H1 (cell line): ENCODE data around the gene CCL7. TPM values are rescaled to one million over a fixed set of nuclear protein-coding genes. Genes with fewer than 3 reads are reported as not detected.

Experiments
- JUN ChIP-seq: IDR thresholded peaks from 2 replicates; pipeline ENCODE4 v1.6.1; 2011; ENCODE audit warnings: low read depth, mild to moderate bottlenecking, improper control_type of control experiment, low read length
- KDM4A ChIP-seq: IDR thresholded peaks from one replicate; pipeline ENCODE4 v1.7.1; 2012; ENCODE audit warnings: low read depth, mild to moderate bottlenecking, moderate library complexity, low read length, inconsistent platforms; ENCODE audit not compliant: severe bottlenecking
- POU5F1 ChIP-seq: IDR thresholded peaks from 2 replicates; pipeline ENCODE4 v1.6.1; 2011; ENCODE audit warnings: low read depth, mild to moderate bottlenecking, low read length, moderate library complexity
- RBBP5 ChIP-seq: IDR thresholded peaks from 2 replicates; pipeline ENCODE4 v1.7.1; 2012; ENCODE audit warnings: low read depth, mild to moderate bottlenecking, inconsistent platforms, low read length, moderate library complexity, borderline replicate concordance
- SP2 ChIP-seq: IDR thresholded peaks from 2 replicates; pipeline ENCODE4 v1.6.1; 2012; ENCODE audit warnings: mild to moderate bottlenecking, low read length, inconsistent platforms
- polyA plus RNA-seq, 7 experiments: library from polyadenylated mRNA; depleted of rRNA in 3 of 7; stranded (reverse) in 5 of 7; unstranded in 2 of 7; fragments of >200 nt in 5 of 7; fragments of 200-250 nt in 2 of 7; gene quantifications; 1 replicate in 5 of 7; 2 replicates in 1 of 7; 4 replicates in 1 of 7; pipeline versions ENCODE4 v1.2.1 to v1.2.3, GENCODE V29; 2011 to 2013; ENCODE audit warnings: missing spikeins in 2 of 7, mixed read lengths in 2 of 7
- total RNA-seq: library from RNA; stranded (reverse); fragmentation: NEBNext Ultra II Directional; extraction: Animal tissue kit (Norgen Biotek cat#: 25700); gene quantifications from 2 replicates; pipeline ENCODE4 v1.2.1, GENCODE V29; 2021
- TF ChIP-seq, protein P1 (sequence below): fragments of 300-600 bp; sonication (generic); IDR thresholded peaks from 2 replicates; pipeline ENCODE4 v1.7.1; 2012; ENCODE audit warnings: low read length, moderate library complexity, mild to moderate bottlenecking, inconsistent platforms; ENCODE audit not compliant: insufficient replicate concordance
- TF ChIP-seq, protein P2 (sequence below): IDR thresholded peaks from 2 replicates; pipeline ENCODE4 v1.6.1; 2012; ENCODE audit warnings: low read length, inconsistent platforms
- TF ChIP-seq, protein P3 (sequence below): IDR thresholded peaks from 2 replicates; pipeline ENCODE4 v1.6.1; 2012; ENCODE audit warnings: inconsistent platforms

Gene CCL7
- total and polyA plus RNA-seq, 2 of the 8 experiments (the other 6 are each of a cell fraction or from before 2014, with no cell fraction given) = not detected

DNA sequence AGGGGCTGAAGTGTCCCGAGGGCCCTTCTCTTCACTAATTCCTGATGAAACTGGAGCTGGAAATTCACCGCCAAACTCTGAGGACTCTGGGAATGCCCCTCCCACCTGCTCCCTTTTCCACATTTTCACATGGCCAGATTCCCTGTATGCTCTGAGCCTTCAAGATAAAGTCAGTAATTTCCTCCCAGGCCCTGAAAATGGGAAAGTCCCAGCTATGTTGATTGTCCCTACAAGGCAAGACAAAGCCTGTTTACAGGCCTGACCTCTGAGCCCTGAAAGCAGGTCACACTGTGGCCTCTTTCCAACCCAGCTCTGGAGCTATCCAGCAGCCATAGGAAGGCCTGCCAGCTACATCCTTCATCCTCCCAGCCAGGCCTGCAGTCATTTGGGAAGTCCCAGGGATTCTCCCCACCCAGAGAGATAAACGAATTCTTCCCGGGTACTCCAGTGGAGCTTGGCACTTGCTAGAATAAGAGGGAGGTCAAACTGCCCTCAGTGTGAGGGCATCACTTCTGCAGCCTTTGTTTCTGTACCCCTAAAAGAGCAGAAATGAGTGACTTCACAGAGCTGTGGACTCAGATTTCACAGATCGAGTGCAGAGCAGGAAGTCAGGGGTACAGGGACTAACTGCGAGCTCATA lies 34.5 kb upstream of the CCL7 start (continued):
- TF ChIP-seq, protein P1, sequence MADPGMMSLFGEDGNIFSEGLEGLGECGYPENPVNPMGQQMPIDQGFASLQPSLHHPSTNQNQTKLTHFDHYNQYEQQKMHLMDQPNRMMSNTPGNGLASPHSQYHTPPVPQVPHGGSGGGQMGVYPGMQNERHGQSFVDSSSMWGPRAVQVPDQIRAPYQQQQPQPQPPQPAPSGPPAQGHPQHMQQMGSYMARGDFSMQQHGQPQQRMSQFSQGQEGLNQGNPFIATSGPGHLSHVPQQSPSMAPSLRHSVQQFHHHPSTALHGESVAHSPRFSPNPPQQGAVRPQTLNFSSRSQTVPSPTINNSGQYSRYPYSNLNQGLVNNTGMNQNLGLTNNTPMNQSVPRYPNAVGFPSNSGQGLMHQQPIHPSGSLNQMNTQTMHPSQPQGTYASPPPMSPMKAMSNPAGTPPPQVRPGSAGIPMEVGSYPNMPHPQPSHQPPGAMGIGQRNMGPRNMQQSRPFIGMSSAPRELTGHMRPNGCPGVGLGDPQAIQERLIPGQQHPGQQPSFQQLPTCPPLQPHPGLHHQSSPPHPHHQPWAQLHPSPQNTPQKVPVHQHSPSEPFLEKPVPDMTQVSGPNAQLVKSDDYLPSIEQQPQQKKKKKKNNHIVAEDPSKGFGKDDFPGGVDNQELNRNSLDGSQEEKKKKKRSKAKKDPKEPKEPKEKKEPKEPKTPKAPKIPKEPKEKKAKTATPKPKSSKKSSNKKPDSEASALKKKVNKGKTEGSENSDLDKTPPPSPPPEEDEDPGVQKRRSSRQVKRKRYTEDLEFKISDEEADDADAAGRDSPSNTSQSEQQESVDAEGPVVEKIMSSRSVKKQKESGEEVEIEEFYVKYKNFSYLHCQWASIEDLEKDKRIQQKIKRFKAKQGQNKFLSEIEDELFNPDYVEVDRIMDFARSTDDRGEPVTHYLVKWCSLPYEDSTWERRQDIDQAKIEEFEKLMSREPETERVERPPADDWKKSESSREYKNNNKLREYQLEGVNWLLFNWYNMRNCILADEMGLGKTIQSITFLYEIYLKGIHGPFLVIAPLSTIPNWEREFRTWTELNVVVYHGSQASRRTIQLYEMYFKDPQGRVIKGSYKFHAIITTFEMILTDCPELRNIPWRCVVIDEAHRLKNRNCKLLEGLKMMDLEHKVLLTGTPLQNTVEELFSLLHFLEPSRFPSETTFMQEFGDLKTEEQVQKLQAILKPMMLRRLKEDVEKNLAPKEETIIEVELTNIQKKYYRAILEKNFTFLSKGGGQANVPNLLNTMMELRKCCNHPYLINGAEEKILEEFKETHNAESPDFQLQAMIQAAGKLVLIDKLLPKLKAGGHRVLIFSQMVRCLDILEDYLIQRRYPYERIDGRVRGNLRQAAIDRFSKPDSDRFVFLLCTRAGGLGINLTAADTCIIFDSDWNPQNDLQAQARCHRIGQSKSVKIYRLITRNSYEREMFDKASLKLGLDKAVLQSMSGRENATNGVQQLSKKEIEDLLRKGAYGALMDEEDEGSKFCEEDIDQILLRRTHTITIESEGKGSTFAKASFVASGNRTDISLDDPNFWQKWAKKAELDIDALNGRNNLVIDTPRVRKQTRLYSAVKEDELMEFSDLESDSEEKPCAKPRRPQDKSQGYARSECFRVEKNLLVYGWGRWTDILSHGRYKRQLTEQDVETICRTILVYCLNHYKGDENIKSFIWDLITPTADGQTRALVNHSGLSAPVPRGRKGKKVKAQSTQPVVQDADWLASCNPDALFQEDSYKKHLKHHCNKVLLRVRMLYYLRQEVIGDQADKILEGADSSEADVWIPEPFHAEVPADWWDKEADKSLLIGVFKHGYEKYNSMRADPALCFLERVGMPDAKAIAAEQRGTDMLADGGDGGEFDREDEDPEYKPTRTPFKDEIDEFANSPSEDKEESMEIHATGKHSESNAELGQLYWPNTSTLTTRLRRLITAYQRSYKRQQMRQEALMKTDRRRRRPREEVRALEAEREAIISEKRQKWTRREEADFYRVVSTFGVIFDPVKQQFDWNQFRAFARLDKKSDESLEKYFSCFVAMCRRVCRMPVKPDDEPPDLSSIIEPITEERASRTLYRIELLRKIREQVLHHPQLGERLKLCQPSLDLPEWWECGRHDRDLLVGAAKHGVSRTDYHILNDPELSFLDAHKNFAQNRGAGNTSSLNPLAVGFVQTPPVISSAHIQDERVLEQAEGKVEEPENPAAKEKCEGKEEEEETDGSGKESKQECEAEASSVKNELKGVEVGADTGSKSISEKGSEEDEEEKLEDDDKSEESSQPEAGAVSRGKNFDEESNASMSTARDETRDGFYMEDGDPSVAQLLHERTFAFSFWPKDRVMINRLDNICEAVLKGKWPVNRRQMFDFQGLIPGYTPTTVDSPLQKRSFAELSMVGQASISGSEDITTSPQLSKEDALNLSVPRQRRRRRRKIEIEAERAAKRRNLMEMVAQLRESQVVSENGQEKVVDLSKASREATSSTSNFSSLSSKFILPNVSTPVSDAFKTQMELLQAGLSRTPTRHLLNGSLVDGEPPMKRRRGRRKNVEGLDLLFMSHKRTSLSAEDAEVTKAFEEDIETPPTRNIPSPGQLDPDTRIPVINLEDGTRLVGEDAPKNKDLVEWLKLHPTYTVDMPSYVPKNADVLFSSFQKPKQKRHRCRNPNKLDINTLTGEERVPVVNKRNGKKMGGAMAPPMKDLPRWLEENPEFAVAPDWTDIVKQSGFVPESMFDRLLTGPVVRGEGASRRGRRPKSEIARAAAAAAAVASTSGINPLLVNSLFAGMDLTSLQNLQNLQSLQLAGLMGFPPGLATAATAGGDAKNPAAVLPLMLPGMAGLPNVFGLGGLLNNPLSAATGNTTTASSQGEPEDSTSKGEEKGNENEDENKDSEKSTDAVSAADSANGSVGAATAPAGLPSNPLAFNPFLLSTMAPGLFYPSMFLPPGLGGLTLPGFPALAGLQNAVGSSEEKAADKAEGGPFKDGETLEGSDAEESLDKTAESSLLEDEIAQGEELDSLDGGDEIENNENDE = no peak
- TF ChIP-seq, protein P2, sequence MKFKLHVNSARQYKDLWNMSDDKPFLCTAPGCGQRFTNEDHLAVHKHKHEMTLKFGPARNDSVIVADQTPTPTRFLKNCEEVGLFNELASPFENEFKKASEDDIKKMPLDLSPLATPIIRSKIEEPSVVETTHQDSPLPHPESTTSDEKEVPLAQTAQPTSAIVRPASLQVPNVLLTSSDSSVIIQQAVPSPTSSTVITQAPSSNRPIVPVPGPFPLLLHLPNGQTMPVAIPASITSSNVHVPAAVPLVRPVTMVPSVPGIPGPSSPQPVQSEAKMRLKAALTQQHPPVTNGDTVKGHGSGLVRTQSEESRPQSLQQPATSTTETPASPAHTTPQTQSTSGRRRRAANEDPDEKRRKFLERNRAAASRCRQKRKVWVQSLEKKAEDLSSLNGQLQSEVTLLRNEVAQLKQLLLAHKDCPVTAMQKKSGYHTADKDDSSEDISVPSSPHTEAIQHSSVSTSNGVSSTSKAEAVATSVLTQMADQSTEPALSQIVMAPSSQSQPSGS = no peak
- TF ChIP-seq SP2 = no peak
- TF ChIP-seq JUN = no peak
- TF ChIP-seq, protein P3, sequence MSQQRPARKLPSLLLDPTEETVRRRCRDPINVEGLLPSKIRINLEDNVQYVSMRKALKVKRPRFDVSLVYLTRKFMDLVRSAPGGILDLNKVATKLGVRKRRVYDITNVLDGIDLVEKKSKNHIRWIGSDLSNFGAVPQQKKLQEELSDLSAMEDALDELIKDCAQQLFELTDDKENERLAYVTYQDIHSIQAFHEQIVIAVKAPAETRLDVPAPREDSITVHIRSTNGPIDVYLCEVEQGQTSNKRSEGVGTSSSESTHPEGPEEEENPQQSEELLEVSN = no peak
- TF ChIP-seq RBBP5 = no peak
- no peak for TF ChIP-seq POU5F1
- no peak for TF ChIP-seq KDM4A
